ENCODE measurements around the gene USE1.

- TF ChIP-seq CTCF (IDR thresholded peaks at IDR 0.05; ENCODE audit: low read depth, low read length, missing input control) = no peak
- TF ChIP-seq GABPA (IDR thresholded peaks at IDR 0.05 in 1 of 2, conservative IDR thresholded peaks at IDR 0.05 in 1 of 2) = no peak
- TF ChIP-seq, protein P1, sequence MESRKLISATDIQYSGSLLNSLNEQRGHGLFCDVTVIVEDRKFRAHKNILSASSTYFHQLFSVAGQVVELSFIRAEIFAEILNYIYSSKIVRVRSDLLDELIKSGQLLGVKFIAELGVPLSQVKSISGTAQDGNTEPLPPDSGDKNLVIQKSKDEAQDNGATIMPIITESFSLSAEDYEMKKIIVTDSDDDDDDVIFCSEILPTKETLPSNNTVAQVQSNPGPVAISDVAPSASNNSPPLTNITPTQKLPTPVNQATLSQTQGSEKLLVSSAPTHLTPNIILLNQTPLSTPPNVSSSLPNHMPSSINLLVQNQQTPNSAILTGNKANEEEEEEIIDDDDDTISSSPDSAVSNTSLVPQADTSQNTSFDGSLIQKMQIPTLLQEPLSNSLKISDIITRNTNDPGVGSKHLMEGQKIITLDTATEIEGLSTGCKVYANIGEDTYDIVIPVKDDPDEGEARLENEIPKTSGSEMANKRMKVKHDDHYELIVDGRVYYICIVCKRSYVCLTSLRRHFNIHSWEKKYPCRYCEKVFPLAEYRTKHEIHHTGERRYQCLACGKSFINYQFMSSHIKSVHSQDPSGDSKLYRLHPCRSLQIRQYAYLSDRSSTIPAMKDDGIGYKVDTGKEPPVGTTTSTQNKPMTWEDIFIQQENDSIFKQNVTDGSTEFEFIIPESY (IDR thresholded peaks at IDR 0.05) = no peak
- TF ChIP-seq YY1 (IDR thresholded peaks at IDR 0.05) = no peak
- TF ChIP-seq, protein P2, sequence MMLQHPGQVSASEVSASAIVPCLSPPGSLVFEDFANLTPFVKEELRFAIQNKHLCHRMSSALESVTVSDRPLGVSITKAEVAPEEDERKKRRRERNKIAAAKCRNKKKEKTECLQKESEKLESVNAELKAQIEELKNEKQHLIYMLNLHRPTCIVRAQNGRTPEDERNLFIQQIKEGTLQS (IDR thresholded peaks at IDR 0.05) = no peak
- TF ChIP-seq, protein P3, sequence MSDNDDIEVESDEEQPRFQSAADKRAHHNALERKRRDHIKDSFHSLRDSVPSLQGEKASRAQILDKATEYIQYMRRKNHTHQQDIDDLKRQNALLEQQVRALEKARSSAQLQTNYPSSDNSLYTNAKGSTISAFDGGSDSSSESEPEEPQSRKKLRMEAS (IDR thresholded peaks at IDR 0.05) = no peak
- TF ChIP-seq, protein P4, sequence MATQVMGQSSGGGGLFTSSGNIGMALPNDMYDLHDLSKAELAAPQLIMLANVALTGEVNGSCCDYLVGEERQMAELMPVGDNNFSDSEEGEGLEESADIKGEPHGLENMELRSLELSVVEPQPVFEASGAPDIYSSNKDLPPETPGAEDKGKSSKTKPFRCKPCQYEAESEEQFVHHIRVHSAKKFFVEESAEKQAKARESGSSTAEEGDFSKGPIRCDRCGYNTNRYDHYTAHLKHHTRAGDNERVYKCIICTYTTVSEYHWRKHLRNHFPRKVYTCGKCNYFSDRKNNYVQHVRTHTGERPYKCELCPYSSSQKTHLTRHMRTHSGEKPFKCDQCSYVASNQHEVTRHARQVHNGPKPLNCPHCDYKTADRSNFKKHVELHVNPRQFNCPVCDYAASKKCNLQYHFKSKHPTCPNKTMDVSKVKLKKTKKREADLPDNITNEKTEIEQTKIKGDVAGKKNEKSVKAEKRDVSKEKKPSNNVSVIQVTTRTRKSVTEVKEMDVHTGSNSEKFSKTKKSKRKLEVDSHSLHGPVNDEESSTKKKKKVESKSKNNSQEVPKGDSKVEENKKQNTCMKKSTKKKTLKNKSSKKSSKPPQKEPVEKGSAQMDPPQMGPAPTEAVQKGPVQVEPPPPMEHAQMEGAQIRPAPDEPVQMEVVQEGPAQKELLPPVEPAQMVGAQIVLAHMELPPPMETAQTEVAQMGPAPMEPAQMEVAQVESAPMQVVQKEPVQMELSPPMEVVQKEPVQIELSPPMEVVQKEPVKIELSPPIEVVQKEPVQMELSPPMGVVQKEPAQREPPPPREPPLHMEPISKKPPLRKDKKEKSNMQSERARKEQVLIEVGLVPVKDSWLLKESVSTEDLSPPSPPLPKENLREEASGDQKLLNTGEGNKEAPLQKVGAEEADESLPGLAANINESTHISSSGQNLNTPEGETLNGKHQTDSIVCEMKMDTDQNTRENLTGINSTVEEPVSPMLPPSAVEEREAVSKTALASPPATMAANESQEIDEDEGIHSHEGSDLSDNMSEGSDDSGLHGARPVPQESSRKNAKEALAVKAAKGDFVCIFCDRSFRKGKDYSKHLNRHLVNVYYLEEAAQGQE (IDR thresholded peaks at IDR 0.05) = no peak
- TF ChIP-seq RAD21 (IDR thresholded peaks at IDR 0.05) = no peak
- no peak for TF ChIP-seq SP1 (IDR thresholded peaks at IDR 0.05)
- TF ChIP-seq HNF4A (conservative IDR thresholded peaks at IDR 0.05) = no peak
- no peak for TF ChIP-seq NR2F2 (IDR thresholded peaks at IDR 0.05)
- TF ChIP-seq TAF1 (conservative IDR thresholded peaks at IDR 0.05) = no peak
- TF ChIP-seq EGR1 (IDR thresholded peaks at IDR 0.05; ENCODE audit: low read depth in 2 of 2) = no peak
Observed at GRCh38 chr19:17237747-17238706, 22.9 kb downstream of the USE1 start.
